Activated CD8-positive, alpha-beta memory T cell treated with anti-CD3 and anti-CD28 coated beads for 36 hours (primary cell): Measurements from ENCODE around the gene NMNAT2. TPM values are rescaled to one million over a fixed set of nuclear protein-coding genes. Genes with fewer than 3 reads are reported as not detected.

ENCODE experiments used
- CTCF ChIA-PET: fragments of 350-600 bp; sonication (Branson Sonifier 250); formaldehyde crosslinking; loops from one replicate; lab custom pipeline; 2021; ENCODE audit warnings: antibody characterized with exemption; lab: Charles Lee
- POLR2A ChIA-PET: fragments of 350-600 bp; sonication (Branson Sonifier 250); formaldehyde crosslinking; loops from one replicate; lab custom pipeline; 2021; ENCODE audit warnings: antibody characterized with exemption; lab: Charles Lee
- total RNA-seq, 2 experiments: library from RNA; stranded (reverse); gene quantifications; one replicate each; pipeline ENCODE4 v1.2.3, GENCODE V29; 2021

Gene NMNAT2
- total RNA-seq, 2 experiments from 2014 or later, result not detected

- CTCF ChIA-PET, result no interaction called here
Observed at GRCh38 chr1:183234660-183235476, 183.3 kb downstream of the NMNAT2 start.

GRCh38 chr1:183233113-183233512 is 185.1 kb downstream of the NMNAT2 start:
- CTCF ChIA-PET, result no interaction called here
- POLR2A ChIA-PET, result no interaction called here

More at GRCh38 chr1:183234660-183235476, 183.3 kb downstream of the NMNAT2 start:
- POLR2A ChIA-PET, result no interaction called here

GRCh38 chr1:183231545-183231944 is 186.6 kb downstream of the NMNAT2 start:
- CTCF ChIA-PET, result no interaction called here
- POLR2A ChIA-PET, result no interaction called here

GRCh38 chr1:183230413-183230812 is 187.8 kb downstream of the NMNAT2 start:
- CTCF ChIA-PET, result no interaction called here

GRCh38 chr1:183228347-183229220 is 189.6 kb downstream of the NMNAT2 start:
- CTCF ChIA-PET, result interaction anchor here (0.6 to 1.2 kb wide), 2 partner anchors 11 to 1262 kb away, joined by 3 to 4 read pairs; no protein-coding TSS in a partner anchor
- POLR2A ChIA-PET, result no interaction called here

More at GRCh38 chr1:183230413-183230812, 187.8 kb downstream of the NMNAT2 start:
- POLR2A ChIA-PET, result no interaction called here

GRCh38 chr1:183227422-183228346 is 190.5 kb downstream of the NMNAT2 start:
- ChIA-PET POLR2A (no interaction called here), CTCF (interaction anchor here (1.2 kb wide), 1 partner anchor 12 kb away, joined by 4 read pairs; no protein-coding TSS in a partner anchor)

GRCh38 chr1:183226963-183227362 is 191.2 kb downstream of the NMNAT2 start:
- ChIA-PET CTCF (no interaction called here), POLR2A (no interaction called here)

- ChIA-PET CTCF (no interaction called here), POLR2A (no interaction called here)
Observed at GRCh38 chr1:183226361-183226760, 191.8 kb downstream of the NMNAT2 start.

GRCh38 chr1:183223467-183223866 is 194.7 kb downstream of the NMNAT2 start:
- ChIA-PET CTCF (no interaction called here), POLR2A (no interaction called here)

GRCh38 chr1:183222909-183223308 is 195.3 kb downstream of the NMNAT2 start:
- ChIA-PET CTCF (no interaction called here), POLR2A (no interaction called here)

- ChIA-PET POLR2A (no interaction called here), CTCF (no interaction called here)
Observed at GRCh38 chr1:183219616-183220009, 198.6 kb downstream of the NMNAT2 start.

- CTCF ChIA-PET, result no interaction called here
- POLR2A ChIA-PET, result no interaction called here
Observed at GRCh38 chr1:183218971-183219615, 199.1 kb downstream of the NMNAT2 start.

- ChIA-PET CTCF (no interaction called here), POLR2A (no interaction called here)
Observed at GRCh38 chr1:183218027-183218618, 200.1 kb downstream of the NMNAT2 start.

- CTCF ChIA-PET, result no interaction called here
- POLR2A ChIA-PET, result no interaction called here
Observed at GRCh38 chr1:183215936-183216335, 202.2 kb downstream of the NMNAT2 start.

- ChIA-PET CTCF (no interaction called here), POLR2A (no interaction called here)
Observed at GRCh38 chr1:183215076-183215720, 203.0 kb downstream of the NMNAT2 start.

- CTCF ChIA-PET, result interaction anchor here (0.7 to 0.8 kb wide), 2 partner anchors 175 to 291 kb away, joined by 3 to 4 read pairs; no protein-coding TSS in a partner anchor
- POLR2A ChIA-PET, result no interaction called here
Observed at GRCh38 chr1:183214021-183214970, 203.9 kb downstream of the NMNAT2 start.

GRCh38 chr1:183212870-183213269 is 205.3 kb downstream of the NMNAT2 start:
- POLR2A ChIA-PET, result no interaction called here
- CTCF ChIA-PET, result no interaction called here
